Stimulated activated effector memory CD8-positive, alpha-beta T cell treated with anti-CD3 and anti-CD28 coated beads, Interleukin-12 subunit alpha, Interleukin-12 subunit beta, amount 100 ng/mL, for 72 hours (primary cell): ENCODE data around the gene UQCRQ.

Source experiments
- ATAC-seq: fragments of 150-1000 bp; cut with Tn5 transposase; 2 replicates; pipeline ENCODE4 v1.10.0; 2021
- DNase-seq, 2 donors: peaks; one replicate each; pipeline ENCODE4 v3.0.0; 2021 to 2022; ENCODE audit warnings: low spot score in 2 of 2
- H3K27ac Mint-ChIP-seq: one replicate; pipeline ENCODE4 v1.8.0; 2022; ENCODE audit warnings: mild to moderate bottlenecking, mixed read lengths
- H3K36me3 Mint-ChIP-seq: one replicate; pipeline ENCODE4 v1.8.0; 2022; ENCODE audit warnings: mild to moderate bottlenecking, mixed read lengths
- H3K4me1 Mint-ChIP-seq: one replicate; pipeline ENCODE4 v1.8.0; 2022; ENCODE audit warnings: mixed read lengths
- H3K4me3 Mint-ChIP-seq: one replicate; pipeline ENCODE4 v1.8.0; 2022; ENCODE audit warnings: mild to moderate bottlenecking, mixed read lengths
- H3K9me3 Mint-ChIP-seq: one replicate; pipeline ENCODE4 v1.8.0; 2022; ENCODE audit warnings: mixed read lengths

Gene UQCRQ

DNA sequence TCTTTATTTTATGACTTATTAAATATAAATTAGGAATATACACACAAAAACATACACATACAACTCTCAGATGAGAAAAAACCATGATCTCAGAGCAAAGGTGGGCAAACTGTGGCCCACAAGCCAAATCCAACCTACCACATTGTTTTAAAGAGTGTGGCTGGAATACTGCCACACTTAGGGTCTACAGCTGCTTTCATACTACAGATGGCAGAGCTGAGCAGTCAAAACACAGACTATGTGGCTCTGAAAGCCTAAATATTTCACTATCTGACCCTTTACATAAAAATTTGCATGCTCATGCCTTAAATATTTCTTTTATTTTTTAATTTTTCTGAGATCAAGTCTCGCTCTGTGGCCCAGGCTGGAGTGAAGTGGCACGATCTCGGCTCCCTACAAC is 35.3 kb downstream of the UQCRQ start:
- Mint-ChIP-seq H3K27ac (no peak overlapping the region), H3K4me1 (peaks cover 15% of the 10 kb centered on the region), H3K4me3 (no peak overlapping the region), H3K9me3 (no peaks in the 10 kb centered on the region), H3K36me3 (peaks cover 75% of the 10 kb centered on the region)
- no peak for DNase-seq
- no peak for ATAC-seq

DNA sequence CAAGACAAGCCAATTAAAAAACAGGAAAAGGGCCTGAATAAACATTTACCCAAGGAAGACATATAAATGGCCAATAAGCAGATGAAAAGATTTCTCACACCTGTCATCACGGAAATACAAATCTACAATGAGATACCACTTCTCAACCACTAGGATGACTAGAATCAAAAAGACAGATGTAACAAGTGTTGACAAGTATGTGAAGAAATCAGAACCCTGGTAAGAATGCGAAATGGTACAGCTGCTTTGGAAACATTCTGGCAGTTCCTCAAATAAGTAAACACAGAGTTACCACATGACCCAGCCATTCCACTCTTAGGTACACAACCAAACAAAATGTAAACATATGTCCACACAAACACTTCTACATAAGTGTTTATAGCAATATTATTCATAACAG is 39.5 kb downstream of the UQCRQ start:
- DNase-seq (no peak), ATAC-seq (no peak)
- Mint-ChIP-seq H3K4me1 (peaks cover 27% of the 10 kb centered on the region), H3K9me3 (no peaks in the 10 kb centered on the region), H3K36me3 (peaks cover 49% of the 10 kb centered on the region), H3K4me3 (no peak overlapping the region), H3K27ac (no peak overlapping the region)

DNA sequence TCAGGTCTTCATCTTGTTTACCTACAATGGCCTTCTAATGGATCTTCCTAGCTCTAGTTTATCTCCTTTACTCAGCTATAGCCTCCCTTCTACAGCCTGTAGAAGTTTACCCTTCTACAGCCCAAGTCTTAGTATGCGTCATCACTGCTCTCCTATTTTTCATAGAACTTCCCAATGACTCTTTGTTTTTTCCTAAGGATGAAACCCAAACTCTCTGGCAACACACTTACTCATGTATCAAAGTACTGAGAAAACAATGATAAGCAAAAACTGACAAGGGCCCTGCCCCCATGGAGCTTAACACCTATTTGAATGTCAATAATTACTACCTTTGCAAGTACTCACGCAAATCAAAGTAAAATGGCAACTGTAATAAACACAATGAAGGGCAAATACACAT is 40.7 kb downstream of the UQCRQ start:
- H3K27ac Mint-ChIP-seq = peak overlapping the region; percentile 21
- H3K36me3 Mint-ChIP-seq = peaks cover 50% of the 10 kb centered on the region
- no peak for DNase-seq
- no peaks in the 10 kb centered on the region for H3K9me3 Mint-ChIP-seq
- no peak overlapping the region for H3K4me3 Mint-ChIP-seq
- peaks cover 34% of the 10 kb centered on the region for H3K4me1 Mint-ChIP-seq
- ATAC-seq = no peak

- Mint-ChIP-seq H3K36me3 (peaks cover 54% of the 10 kb centered on the region), H3K4me3 (no peak overlapping the region), H3K4me1 (peaks cover 34% of the 10 kb centered on the region), H3K27ac (no peak overlapping the region), H3K9me3 (no peaks in the 10 kb centered on the region)
- ATAC-seq (no peak), DNase-seq (no peak)
These were observed 43.3 kb downstream of the UQCRQ start for GRCh38 chr5:132909702-132910101.

DNA sequence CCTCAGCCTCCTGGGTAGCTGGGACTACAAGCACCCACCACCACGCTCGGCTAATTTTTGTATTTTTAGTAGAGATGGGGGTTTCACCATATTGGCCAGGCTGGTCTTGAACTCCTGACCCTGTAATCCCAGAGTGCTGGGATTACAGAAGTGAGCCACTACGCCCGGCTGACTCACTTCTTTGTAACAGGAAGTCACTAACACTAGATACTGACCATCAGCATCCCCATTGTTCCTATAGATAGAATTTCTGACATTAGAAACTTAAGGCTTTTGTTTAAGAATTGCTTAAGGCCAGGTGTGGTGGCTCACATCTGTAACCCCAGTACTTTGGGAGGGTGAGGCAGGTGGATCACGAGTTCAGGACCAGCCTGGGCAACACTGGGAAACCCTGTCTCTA is 49.2 kb downstream of the UQCRQ start:
- DNase-seq (no peak), ATAC-seq (no peak)
- peaks cover 8% of the 10 kb centered on the region for H3K4me1 Mint-ChIP-seq
- H3K27ac Mint-ChIP-seq = no peak overlapping the region
- peaks cover 87% of the 10 kb centered on the region for H3K36me3 Mint-ChIP-seq
- no peaks in the 10 kb centered on the region for H3K9me3 Mint-ChIP-seq
- H3K4me3 Mint-ChIP-seq = no peak overlapping the region

DNA sequence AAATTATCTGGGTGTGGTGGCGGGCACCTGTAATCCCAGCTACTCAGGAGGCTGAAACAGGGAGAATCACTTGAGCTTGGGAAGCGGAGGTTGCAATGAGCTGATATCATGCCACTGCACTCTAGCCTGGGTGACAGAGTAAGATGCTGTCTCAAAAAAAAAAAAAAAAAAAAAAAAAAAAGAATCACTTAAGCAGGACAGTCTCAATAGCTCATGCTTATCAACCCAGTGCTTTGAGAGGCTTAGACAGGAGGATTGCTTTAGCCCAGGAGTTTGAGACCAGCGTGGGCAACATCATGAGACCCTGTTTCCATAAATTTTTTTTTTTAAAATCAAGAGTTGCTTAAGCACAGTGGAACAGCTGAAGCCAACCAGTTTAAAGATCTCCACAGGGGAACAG is 49.6 kb downstream of the UQCRQ start:
- no peak for DNase-seq
- H3K4me3 Mint-ChIP-seq = no peak overlapping the region
- no peak overlapping the region for H3K27ac Mint-ChIP-seq
- peaks cover 87% of the 10 kb centered on the region for H3K36me3 Mint-ChIP-seq
- no peak for ATAC-seq
- H3K4me1 Mint-ChIP-seq = peaks cover 7% of the 10 kb centered on the region
- H3K9me3 Mint-ChIP-seq = no peaks in the 10 kb centered on the region
